ENCODE data around the gene VPS26C.

- TF ChIP-seq TOX (CRISPR knock-in tag; IDR thresholded peaks at IDR 0.05; ENCODE audit: borderline replicate concordance) (no peak), PATZ1 (CRISPR knock-in tag; IDR thresholded peaks at IDR 0.05; ENCODE audit: borderline replicate concordance) (no peak), ESRRG (CRISPR knock-in tag; IDR thresholded peaks at IDR 0.05) (no peak), ZFP30 (CRISPR knock-in tag; IDR thresholded peaks at IDR 0.05) (no peak), PPARA (CRISPR knock-in tag; IDR thresholded peaks at IDR 0.05; ENCODE audit: borderline replicate concordance) (no peak), ISL1 (CRISPR knock-in tag; IDR thresholded peaks at IDR 0.05) (no peak), CSRNP3 (CRISPR knock-in tag; IDR thresholded peaks at IDR 0.05) (no peak), TSHZ2 (CRISPR knock-in tag; IDR thresholded peaks at IDR 0.05) (no peak)
Observed at GRCh38 chr21:37193006-37193405, 74.1 kb downstream of the VPS26C start.
